HEK293 (cell line): ENCODE measurements around the gene ITGAX.

Source experiments
- CTCF ChIA-PET: fragments of 350-600 bp; formaldehyde crosslinking; extraction: SDS; loops from one replicate; lab custom pipeline; 2021; ENCODE audit warnings: antibody characterized with exemption; lab: Yijun Ruan, JAX
- POLR2A ChIA-PET: fragments of 300-600 bp; formaldehyde crosslinking; extraction: SDS; loops from one replicate; lab custom pipeline; 2020; ENCODE audit warnings: antibody characterized with exemption, inconsistent platforms; lab: Yijun Ruan, JAX
- H3K27ac ChIP-seq: fragments of 200-500 bp; sonication (Bioruptor generic); 2 replicates; pipeline ENCODE4 v1.5.1; 2014; ENCODE audit warnings: low read depth, low read length, control low read depth, inconsistent platforms; ENCODE audit errors: extremely low read depth
- H3K36me3 ChIP-seq, 2 experiments: fragments of 200-500 bp in 1 of 2; sonication (Bioruptor generic) in 1 of 2; 1 replicate in 1 of 2; 2 replicates in 1 of 2; pipeline ENCODE4 v1.5.1; 2014 to 2017; ENCODE audit warnings: inconsistent platforms in 2 of 2, low read length in 2 of 2; ENCODE audit not compliant: control insufficient read depth in 2 of 2, insufficient read depth in 1 of 2
- H3K4me1 ChIP-seq: fragments of 200-500 bp; sonication (Bioruptor generic); 2 replicates; pipeline ENCODE4 v1.5.1; 2014; ENCODE audit warnings: mild to moderate bottlenecking, low read length, inconsistent platforms; ENCODE audit not compliant: control insufficient read depth, insufficient read depth
- H3K4me3 ChIP-seq: 2 replicates; pipeline ENCODE4 v1.5.1; 2011; ENCODE audit warnings: low read depth, mild to moderate bottlenecking, control low read depth, low read length, moderate library complexity
- H3K9me3 ChIP-seq: fragments of 200-500 bp; sonication (Bioruptor generic); 2 replicates; pipeline ENCODE4 v1.5.1; 2014; ENCODE audit warnings: low read depth, low read length, inconsistent platforms; ENCODE audit not compliant: control insufficient read depth, insufficient read depth
- EGR2 ChIP-seq: fragments of 450-650 bp; formaldehyde crosslinking; IDR thresholded peaks from 2 replicates; pipeline ENCODE4 v1.5.1; 2016; ENCODE audit warnings: low read depth, missing biosample characterization, missing genetic modification characterization
- GLIS2 ChIP-seq: fragments of 450-650 bp; formaldehyde crosslinking; IDR thresholded peaks from 2 replicates; pipeline ENCODE4 v1.5.1; 2016; ENCODE audit warnings: missing biosample characterization, missing genetic modification characterization
- KLF1 ChIP-seq: fragments of 450-650 bp; formaldehyde crosslinking; IDR thresholded peaks from 2 replicates; pipeline ENCODE4 v1.5.1; 2016; ENCODE audit warnings: missing biosample characterization, missing genetic modification characterization
- PRDM10 ChIP-seq: fragments of 450-650 bp; formaldehyde crosslinking; IDR thresholded peaks from 2 replicates; pipeline ENCODE4 v1.5.1; 2016; ENCODE audit warnings: missing biosample characterization, missing genetic modification characterization
- PRDM2 ChIP-seq: fragments of 450-650 bp; formaldehyde crosslinking; IDR thresholded peaks from 2 replicates; pipeline ENCODE4 v1.5.1; 2016; ENCODE audit warnings: missing biosample characterization, missing genetic modification characterization, borderline replicate concordance
- ZBTB17 ChIP-seq: fragments of 450-650 bp; formaldehyde crosslinking; IDR thresholded peaks from 2 replicates; pipeline ENCODE4 v1.5.1; 2016; ENCODE audit warnings: missing biosample characterization, missing genetic modification characterization
- ZBTB48 ChIP-seq: fragments of 450-650 bp; formaldehyde crosslinking; IDR thresholded peaks from 2 replicates; pipeline ENCODE4 v1.5.1; 2016; ENCODE audit warnings: missing biosample characterization, missing genetic modification characterization
- ZFP69B ChIP-seq: fragments of 450-650 bp; formaldehyde crosslinking; IDR thresholded peaks from 2 replicates; pipeline ENCODE4 v1.5.1; 2016; ENCODE audit warnings: missing biosample characterization, missing genetic modification characterization
- ZNF157 ChIP-seq: fragments of 450-650 bp; formaldehyde crosslinking; IDR thresholded peaks from 2 replicates; pipeline ENCODE4 v1.5.1; 2016; ENCODE audit warnings: missing biosample characterization, missing genetic modification characterization
- ZNF350 ChIP-seq: fragments of 450-650 bp; formaldehyde crosslinking; IDR thresholded peaks from 2 replicates; pipeline ENCODE4 v1.5.0; 2017; ENCODE audit warnings: missing biosample characterization, mild to moderate bottlenecking, missing genetic modification characterization
- ZNF366 ChIP-seq: fragments of 450-650 bp; formaldehyde crosslinking; conservative IDR thresholded peaks from 2 replicates; pipeline ENCODE4 v1.5.1; 2016; ENCODE audit warnings: missing biosample characterization, missing genetic modification characterization
- ZNF529 ChIP-seq: fragments of 450-650 bp; formaldehyde crosslinking; IDR thresholded peaks from 2 replicates; pipeline ENCODE4 v1.5.1; 2017; ENCODE audit warnings: missing genetic modification characterization, missing biosample characterization; ENCODE audit not compliant: insufficient replicate concordance
- ZNF555 ChIP-seq: fragments of 450-650 bp; formaldehyde crosslinking; conservative IDR thresholded peaks from 2 replicates; pipeline ENCODE4 v1.5.1; 2017; ENCODE audit warnings: missing biosample characterization, mild to moderate bottlenecking, missing genetic modification characterization, inconsistent platforms
- ZNF768 ChIP-seq: fragments of 450-650 bp; formaldehyde crosslinking; IDR thresholded peaks from 2 replicates; pipeline ENCODE4 v1.5.1; 2018; ENCODE audit warnings: missing biosample characterization, mild to moderate bottlenecking, missing genetic modification characterization
- ZXDB ChIP-seq: fragments of 450-650 bp; formaldehyde crosslinking; IDR thresholded peaks from 2 replicates; pipeline ENCODE4 v1.5.1; 2016; ENCODE audit warnings: missing biosample characterization, missing genetic modification characterization

ITGAX gene

GRCh38 chr16:31429796-31430195 lies 74.8 kb downstream of the ITGAX start (continued):
- TF ChIP-seq PRDM2 (no peak), ZNF555 (no peak), GLIS2 (tag by site-specific recombination) (no peak), KLF1 (tag by site-specific recombination) (no peak)
- TF ChIP-seq, all 188 proteins: peak for 0

- POLR2A ChIA-PET = no interaction called here
- CTCF ChIA-PET = interaction anchor here (0.6 to 1.1 kb wide), 4 partner anchors 12 to 96 kb away, joined by 3 to 9 read pairs (median 6); partner anchors contain the start of gene ZNF843
- no peaks in the 10 kb centered on the region for H3K4me1 ChIP-seq
- H3K36me3 ChIP-seq = no peaks in the 10 kb centered on the region
- H3K4me3 ChIP-seq = no peak overlapping the region
- no peak overlapping the region for H3K27ac ChIP-seq
- H3K9me3 ChIP-seq = no peaks in the 10 kb centered on the region
- TF ChIP-seq ZXDB (tag by site-specific recombination) (no peak), EGR2 (tag by site-specific recombination) (no peak), ZBTB17 (no peak), ZNF529 (tag by site-specific recombination) (no peak), ZNF366 (tag by site-specific recombination) (no peak), ZNF768 (tag by site-specific recombination) (no peak), ZBTB48 (tag by site-specific recombination) (no peak), ZNF350 (no peak), ZFP69B (tag by site-specific recombination) (no peak), PRDM10 (tag by site-specific recombination) (no peak), ZNF157 (tag by site-specific recombination) (no peak)
Measured at GRCh38 chr16:31430380-31431052, 75.5 kb downstream of the ITGAX start.
